Osteoblast (primary cell): Measurements from ENCODE around the gene NT5DC2. TPM values are rescaled to one million over a fixed set of nuclear protein-coding genes. Genes with fewer than 3 reads are reported as not detected.

Source experiments
- DNase-seq: peaks from one replicate; pipeline ENCODE4 v3.0.0; 2011; ENCODE audit warnings: low spot score, mixed read lengths; ENCODE audit not compliant: insufficient read length; ENCODE audit errors: missing footprints
- H2AFZ ChIP-seq: 2 replicates; pipeline ENCODE4 v1.6.0; 2011; ENCODE audit warnings: mild to moderate bottlenecking, low read length
- H3K27ac ChIP-seq: 2 replicates; pipeline ENCODE4 v1.5.1; 2011; ENCODE audit warnings: mild to moderate bottlenecking, low read depth, low read length, moderate library complexity
- H3K27me3 ChIP-seq: 2 replicates; pipeline ENCODE4 v1.6.0; 2012; ENCODE audit warnings: mild to moderate bottlenecking, control low read depth, inconsistent platforms, low read length, moderate library complexity; ENCODE audit not compliant: insufficient read depth
- H3K36me3 ChIP-seq: 2 replicates; pipeline ENCODE4 v1.5.1; 2011; ENCODE audit warnings: mild to moderate bottlenecking, low read length, control low read depth, moderate library complexity; ENCODE audit not compliant: insufficient read depth
- H3K4me1 ChIP-seq: 2 replicates; pipeline ENCODE4 v1.5.1; 2011; ENCODE audit warnings: mild to moderate bottlenecking, low read length, control low read depth, moderate library complexity; ENCODE audit not compliant: insufficient read depth
- H3K4me2 ChIP-seq: 2 replicates; pipeline ENCODE4 v1.6.0; 2011; ENCODE audit warnings: mild to moderate bottlenecking, low read length; ENCODE audit not compliant: insufficient read depth
- H3K4me3 ChIP-seq: fragments of 200-600 bp; sonication (generic); 3 replicates; pipeline ENCODE4 v1.5.1; 2012; ENCODE audit warnings: mild to moderate bottlenecking, low read length, inconsistent platforms; ENCODE audit not compliant: insufficient read depth
- H3K79me2 ChIP-seq: 2 replicates; pipeline ENCODE4 v1.6.0; 2012; ENCODE audit warnings: mild to moderate bottlenecking, low read length, control low read depth, inconsistent platforms; ENCODE audit not compliant: insufficient read depth
- H3K9me3 ChIP-seq: 2 replicates; pipeline ENCODE4 v1.5.1; 2011; ENCODE audit warnings: low read depth, low read length, control low read depth
- H4K20me1 ChIP-seq: 2 replicates; pipeline ENCODE4 v1.6.0; 2012; ENCODE audit warnings: mild to moderate bottlenecking, low read length, control low read depth; ENCODE audit not compliant: insufficient read depth
- CTCF ChIP-seq: IDR thresholded peaks from 2 replicates; pipeline ENCODE4 v1.5.1; 2011; ENCODE audit warnings: mild to moderate bottlenecking, low read depth, low read length, moderate library complexity; ENCODE audit errors: extremely low read depth
- total RNA-seq: library from RNA; depleted of rRNA; stranded (reverse); fragments of >200 nt; gene quantifications from 2 replicates; pipeline ENCODE4 v1.2.3, GENCODE V29; 2012

The NT5DC2 gene
- total RNA-seq, 1 donor, result 52.5 TPM

GRCh38 chr3:52487788-52488691 is 45.6 kb downstream of the NT5DC2 start:
- DNase-seq, result peak; percentile 58
- H3K4me3 ChIP-seq, result no peak overlapping the region
- TF ChIP-seq CTCF, result no peak
- H2AFZ ChIP-seq, result no peak overlapping the region
- no peaks in the 10 kb centered on the region for H3K4me1 ChIP-seq
- H3K36me3 ChIP-seq, result peaks cover 62% of the 10 kb centered on the region
- H3K9me3 ChIP-seq, result no peaks in the 10 kb centered on the region
- no peak overlapping the region for H3K27ac ChIP-seq
- H4K20me1 ChIP-seq, result peaks cover 18% of the 10 kb centered on the region
- H3K4me2 ChIP-seq, result no peak overlapping the region
- H3K79me2 ChIP-seq, result no peaks in the 10 kb centered on the region
- no peaks in the 10 kb centered on the region for H3K27me3 ChIP-seq

- Histone ChIP-seq H3K4me1 (no peaks in the 10 kb centered on the region), H3K36me3 (peaks cover 58% of the 10 kb centered on the region), H4K20me1 (peaks cover 13% of the 10 kb centered on the region)
Measured at GRCh38 chr3:52487050-52487787, 46.4 kb downstream of the NT5DC2 start.

DNA sequence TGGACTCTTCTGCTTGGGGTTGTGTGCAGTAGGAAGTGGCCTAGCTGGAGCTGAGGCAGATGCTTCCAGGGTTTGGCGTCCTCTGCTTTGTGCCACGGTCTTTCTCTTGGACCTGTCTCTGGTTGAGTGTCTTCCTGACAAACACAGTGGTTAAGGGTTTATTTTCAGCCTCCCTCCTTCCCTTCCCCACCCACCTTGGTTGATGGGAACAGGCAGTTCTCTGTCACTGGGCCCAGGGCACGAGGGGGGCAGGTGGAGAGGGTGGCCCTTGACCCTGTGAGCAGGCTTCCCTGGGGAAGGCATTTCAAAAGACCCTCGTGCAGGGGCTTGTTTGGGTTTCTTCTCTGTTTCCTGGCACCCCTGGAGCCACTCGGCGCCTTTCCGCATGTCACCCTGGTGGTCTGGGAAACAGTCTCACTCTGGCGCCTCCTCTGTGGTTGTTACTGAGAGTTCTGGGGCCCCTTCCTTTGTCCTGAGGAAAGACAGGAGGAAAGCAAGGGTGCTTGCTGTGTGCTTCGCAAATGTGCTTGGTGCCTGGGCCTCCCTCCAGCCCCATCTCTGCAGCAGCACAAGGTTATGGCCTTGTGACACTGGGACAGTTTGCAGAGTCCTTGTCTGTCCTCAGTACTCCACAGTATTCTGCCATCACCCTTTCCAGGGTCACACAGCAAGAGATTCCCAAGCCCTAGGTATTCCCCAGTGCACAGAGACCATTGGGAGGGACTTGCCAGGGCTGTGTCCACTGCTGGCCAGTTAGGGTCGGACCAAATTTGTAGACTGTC is 48.8 kb downstream of the NT5DC2 start:
- no peak for TF ChIP-seq CTCF
- no peaks in the 10 kb centered on the region for H3K79me2 ChIP-seq
- no peaks in the 10 kb centered on the region for H3K9me3 ChIP-seq
- no peaks in the 10 kb centered on the region for H3K27me3 ChIP-seq
- no peaks in the 10 kb centered on the region for H3K4me1 ChIP-seq
- peaks cover 64% of the 10 kb centered on the region for H3K36me3 ChIP-seq
- H3K4me2 ChIP-seq, result no peak overlapping the region
- peaks cover 18% of the 10 kb centered on the region for H4K20me1 ChIP-seq
- no peak overlapping the region for H3K4me3 ChIP-seq
- H2AFZ ChIP-seq, result no peak overlapping the region
- H3K27ac ChIP-seq, result no peak overlapping the region
- DNase-seq, result peak; percentile 73

More at GRCh38 chr3:52487050-52487787, 46.4 kb downstream of the NT5DC2 start:
- Histone ChIP-seq H2AFZ (no peak overlapping the region), H3K4me2 (no peak overlapping the region), H3K9me3 (no peaks in the 10 kb centered on the region), H3K4me3 (no peak overlapping the region), H3K27ac (no peak overlapping the region), H3K27me3 (no peaks in the 10 kb centered on the region), H3K79me2 (no peaks in the 10 kb centered on the region)
- peak; percentile 49 for DNase-seq
- no peak for TF ChIP-seq CTCF
